ENCODE data around the gene TMEM219.

TMEM219 gene

DNA sequence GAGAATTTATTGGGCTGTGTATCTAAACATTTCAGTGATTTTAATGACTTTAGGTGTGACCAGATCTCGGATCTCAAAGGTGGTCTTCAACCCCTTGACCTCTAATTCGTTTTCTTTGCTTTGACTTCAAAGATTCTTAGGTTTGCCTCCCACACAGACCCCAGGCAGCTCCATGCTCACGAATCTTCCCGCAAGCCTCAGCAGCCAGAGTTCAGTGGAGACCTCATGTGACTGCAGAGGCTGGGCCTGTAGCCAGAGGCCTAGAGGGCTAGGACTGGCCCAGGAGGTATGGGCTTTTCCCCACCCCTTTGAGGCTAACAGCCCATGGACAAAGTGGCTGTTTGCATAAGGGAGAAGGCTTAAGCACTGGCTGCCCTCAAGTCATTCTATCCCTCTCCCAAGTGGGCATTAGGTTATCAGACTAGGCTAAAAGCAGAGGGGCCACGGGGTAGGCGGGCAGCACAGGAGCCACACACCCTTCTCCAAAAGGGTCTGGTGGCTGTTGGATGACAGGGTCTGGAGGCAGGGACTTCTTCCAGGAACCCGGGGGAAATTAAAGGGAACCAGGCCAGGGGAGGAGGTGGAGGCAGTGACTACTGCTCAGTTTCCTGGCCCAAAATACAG is 30.6 kb downstream of the TMEM219 start:
- DNase-seq (ENCODE audit: low read depth) = peak; percentile 39
- H3K4me3 ChIP-seq (replicated peaks; ENCODE audit: low read depth, low read length) = no peak overlapping the region
- TF ChIP-seq, protein P1, sequence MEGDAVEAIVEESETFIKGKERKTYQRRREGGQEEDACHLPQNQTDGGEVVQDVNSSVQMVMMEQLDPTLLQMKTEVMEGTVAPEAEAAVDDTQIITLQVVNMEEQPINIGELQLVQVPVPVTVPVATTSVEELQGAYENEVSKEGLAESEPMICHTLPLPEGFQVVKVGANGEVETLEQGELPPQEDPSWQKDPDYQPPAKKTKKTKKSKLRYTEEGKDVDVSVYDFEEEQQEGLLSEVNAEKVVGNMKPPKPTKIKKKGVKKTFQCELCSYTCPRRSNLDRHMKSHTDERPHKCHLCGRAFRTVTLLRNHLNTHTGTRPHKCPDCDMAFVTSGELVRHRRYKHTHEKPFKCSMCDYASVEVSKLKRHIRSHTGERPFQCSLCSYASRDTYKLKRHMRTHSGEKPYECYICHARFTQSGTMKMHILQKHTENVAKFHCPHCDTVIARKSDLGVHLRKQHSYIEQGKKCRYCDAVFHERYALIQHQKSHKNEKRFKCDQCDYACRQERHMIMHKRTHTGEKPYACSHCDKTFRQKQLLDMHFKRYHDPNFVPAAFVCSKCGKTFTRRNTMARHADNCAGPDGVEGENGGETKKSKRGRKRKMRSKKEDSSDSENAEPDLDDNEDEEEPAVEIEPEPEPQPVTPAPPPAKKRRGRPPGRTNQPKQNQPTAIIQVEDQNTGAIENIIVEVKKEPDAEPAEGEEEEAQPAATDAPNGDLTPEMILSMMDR (IDR thresholded peaks at IDR 0.05; ENCODE audit: low read length, missing control alignments) = no peak

DNA sequence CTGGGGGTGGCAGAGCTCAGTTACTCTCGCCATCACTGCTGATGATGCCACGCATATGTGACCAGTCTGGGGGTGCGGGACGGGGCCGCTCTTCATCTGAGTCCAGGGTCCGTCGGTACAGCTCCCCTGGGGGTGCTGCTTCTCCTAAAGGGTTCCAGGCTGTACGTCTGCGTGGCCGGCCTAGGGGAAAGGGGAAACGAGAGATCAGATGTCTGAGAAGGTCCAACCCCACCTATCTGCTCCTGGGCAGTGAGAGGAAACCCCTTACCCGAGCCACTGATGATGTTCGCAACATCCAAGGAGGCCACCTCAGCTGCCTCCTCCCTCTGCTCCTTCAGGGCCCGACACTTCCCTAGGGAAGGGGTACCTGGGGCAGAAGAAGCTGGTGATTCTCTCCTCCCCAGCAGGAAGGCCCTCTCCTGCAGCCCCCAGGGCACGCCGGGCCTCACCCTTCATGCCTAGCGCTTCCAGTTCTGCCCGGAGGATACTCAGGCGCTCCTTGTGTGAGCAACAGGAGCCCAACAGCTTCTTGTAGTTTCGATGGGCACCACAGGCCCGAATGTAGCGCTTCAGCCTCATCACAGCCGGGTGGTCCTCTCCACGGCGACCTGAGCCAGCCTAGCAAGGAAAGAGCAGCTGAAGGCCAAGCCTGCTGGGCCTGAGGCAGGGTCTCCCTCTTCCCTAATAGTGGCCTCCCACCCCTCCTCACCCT is 31.5 kb downstream of the TMEM219 start:
- TF ChIP-seq, protein P1 (IDR thresholded peaks at IDR 0.05; ENCODE audit: low read length, missing control alignments) = no peak

DNA sequence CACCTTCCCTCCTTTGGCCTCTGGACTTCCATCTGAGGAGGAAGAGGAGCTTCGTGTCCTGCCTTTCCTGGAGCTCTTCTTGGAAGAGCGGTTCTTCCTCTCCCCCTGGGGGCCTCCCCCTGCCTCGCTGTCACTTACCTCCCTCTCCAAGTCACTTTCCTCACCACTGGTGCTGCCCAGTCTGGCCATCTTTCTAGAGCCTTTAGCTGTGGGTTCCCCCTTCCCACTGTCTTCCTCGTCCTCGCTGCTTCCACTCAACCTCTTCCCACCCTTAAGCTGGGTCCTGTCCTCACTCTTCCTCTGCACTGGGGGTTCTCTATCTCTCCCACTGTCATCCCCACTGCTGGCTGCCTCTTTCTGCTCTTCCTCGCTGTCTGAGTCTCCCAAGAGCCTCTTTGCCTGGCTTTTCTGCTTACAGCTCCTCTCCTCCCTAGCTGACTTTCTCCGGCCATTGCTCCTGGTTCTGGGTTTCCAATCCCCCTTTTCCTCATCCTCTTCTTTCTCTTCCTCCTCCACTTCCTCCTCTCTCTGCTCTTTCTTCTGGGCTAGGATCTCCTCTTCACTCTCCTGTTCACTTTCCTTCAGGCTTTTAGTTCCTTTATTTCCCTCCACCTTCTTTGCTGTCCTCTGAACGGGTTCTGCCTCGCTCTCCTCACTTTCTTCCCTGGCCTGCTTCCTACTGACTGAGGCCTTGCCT is 32.2 kb downstream of the TMEM219 start:
- no peak for DNase-seq (ENCODE audit: low read depth)
- no peak overlapping the region for H3K4me3 ChIP-seq (replicated peaks; ENCODE audit: low read depth, low read length)
- TF ChIP-seq, protein P1 (IDR thresholded peaks at IDR 0.05; ENCODE audit: low read length, missing control alignments) = no peak

More for the DNA sequence above, 31.5 kb downstream of the TMEM219 start:
- no peak for DNase-seq (ENCODE audit: low read depth)
- no peak overlapping the region for H3K4me3 ChIP-seq (replicated peaks; ENCODE audit: low read depth, low read length)

DNA sequence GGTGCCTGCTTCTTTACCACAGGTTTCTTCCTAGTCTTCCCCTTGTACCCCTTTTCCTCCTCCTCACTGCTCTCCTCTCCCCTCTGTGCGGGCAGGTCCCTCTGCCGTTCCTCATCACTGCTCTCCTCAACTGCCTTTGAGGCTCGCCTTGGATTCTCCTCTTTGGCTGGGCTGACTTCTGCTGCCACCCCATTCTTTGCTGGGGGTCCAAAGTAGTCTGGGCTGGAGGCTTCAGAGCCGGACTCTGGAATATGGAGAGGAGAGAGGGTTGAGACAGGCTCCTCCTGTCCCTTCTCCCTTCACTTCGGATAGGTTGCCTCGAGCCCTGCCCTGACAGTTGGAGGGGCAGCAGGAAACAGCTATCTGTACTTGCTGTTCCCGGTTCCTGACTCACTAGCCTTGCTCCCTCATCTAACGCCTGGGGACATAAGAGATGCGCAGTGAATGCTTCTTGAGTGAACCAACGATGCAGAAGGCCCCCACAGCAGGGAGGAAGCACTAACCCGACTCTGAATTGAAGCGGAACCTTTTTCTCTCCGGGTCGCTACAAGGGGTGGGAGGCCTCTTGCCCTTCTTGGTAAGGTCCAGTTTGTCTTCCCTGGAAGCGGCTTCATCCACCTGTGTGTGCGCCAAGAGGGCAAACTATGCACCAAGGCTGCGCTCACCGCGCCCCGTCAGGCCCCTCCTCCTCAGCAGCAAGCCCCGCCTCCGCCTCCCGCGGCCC is 32.9 kb downstream of the TMEM219 start:
- TF ChIP-seq, protein P1 (IDR thresholded peaks at IDR 0.05; ENCODE audit: low read length, missing control alignments) = no peak
- H3K4me3 ChIP-seq (replicated peaks; ENCODE audit: low read depth, low read length) = peak overlapping the region; percentile 68
- peak; percentile 36 for DNase-seq (ENCODE audit: low read depth)

DNA sequence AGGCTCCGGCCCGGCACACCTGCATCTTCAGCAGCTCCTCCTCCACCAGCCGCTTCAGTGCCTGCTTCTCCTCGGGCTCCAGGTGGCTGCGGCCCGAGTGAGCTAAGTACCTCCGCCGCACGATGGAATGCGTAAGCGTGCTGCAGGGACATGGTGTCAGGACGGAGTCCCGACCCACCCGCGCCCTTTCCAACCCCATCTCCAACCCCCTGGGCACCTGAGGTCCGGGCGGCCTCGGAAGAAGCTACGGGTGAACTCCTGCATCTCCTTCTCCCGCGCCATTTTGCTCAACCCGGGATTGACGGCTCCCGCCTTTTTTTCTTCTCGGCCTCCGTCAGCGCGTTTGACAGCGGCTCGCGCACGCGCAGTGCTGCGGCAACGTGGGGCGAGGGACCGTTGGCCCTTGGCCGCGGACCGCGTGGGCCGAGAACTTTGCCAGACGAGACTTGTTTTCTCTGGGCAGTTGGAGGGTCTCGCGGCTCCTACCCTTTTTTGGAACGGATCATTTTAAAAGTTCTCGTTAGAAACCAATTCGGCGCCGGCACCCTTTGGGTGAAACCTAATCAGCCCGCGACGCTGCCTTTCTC is 33.5 kb downstream of the TMEM219 start, which contains the start of gene HIRIP3:
HIRIP3 (minus strand) TSS at position 294 of the 587 bp plus-strand sequence; CDS start at position 282, 12 bp downstream.
- TF ChIP-seq, protein P1 (IDR thresholded peaks at IDR 0.05; ENCODE audit: low read length, missing control alignments) = no peak
- peak within 1 kb of the TSS; percentile 68 for H3K4me3 ChIP-seq (replicated peaks; ENCODE audit: low read depth, low read length)
- peak; percentile 80 for DNase-seq (ENCODE audit: low read depth)
